GM10266 (cell line): Measurements from ENCODE around the gene ZNF22.

ENCODE experiments used
- DNase-seq: peaks from one replicate; pipeline ENCODE4 v3.0.0; 2012; ENCODE audit errors: extremely low spot score
- CTCF ChIP-seq: IDR thresholded peaks from 2 replicates; pipeline ENCODE4 v1.5.1; 2012; ENCODE audit warnings: mild to moderate bottlenecking, low read depth; ENCODE audit not compliant: control insufficient read depth, insufficient read depth; ENCODE audit errors: missing control alignments

ZNF22 gene

GRCh38 chr10:45015590-45015989 is 14.9 kb downstream of the ZNF22 start:
- TF ChIP-seq CTCF, result no peak
- DNase-seq, result no peak

GRCh38 chr10:45023426-45023825 is 22.7 kb downstream of the ZNF22 start:
- DNase-seq, result no peak
- no peak for TF ChIP-seq CTCF

- no peak for TF ChIP-seq CTCF
- no peak for DNase-seq
Observed at GRCh38 chr10:45034301-45034700, 33.6 kb downstream of the ZNF22 start.

GRCh38 chr10:45035673-45036072 is 35.0 kb downstream of the ZNF22 start:
- DNase-seq, result no peak
- no peak for TF ChIP-seq CTCF

GRCh38 chr10:45040921-45041542 is 40.3 kb downstream of the ZNF22 start:
- no peak for TF ChIP-seq CTCF
- DNase-seq, result no peak

- no peak for DNase-seq
- TF ChIP-seq CTCF, result no peak
Observed at GRCh38 chr10:45044290-45044689, 43.6 kb downstream of the ZNF22 start.

GRCh38 chr10:45050551-45051235 is 50.0 kb downstream of the ZNF22 start:
- TF ChIP-seq CTCF, result no peak
- DNase-seq, result no peak
